ENCODE results near the gene TERT. TPM values are rescaled to one million over a fixed set of nuclear protein-coding genes. Genes with fewer than 3 reads are reported as not detected.
"Not testable (repeated sequence)": the region's sequence is repeated elsewhere in the genome, so short reads cannot be mapped to it uniquely, and the experiment has no call there.

The TERT gene
- total RNA-seq (ENCODE audit: insufficient read depth, low replicate concordance), result not detected

DNA sequence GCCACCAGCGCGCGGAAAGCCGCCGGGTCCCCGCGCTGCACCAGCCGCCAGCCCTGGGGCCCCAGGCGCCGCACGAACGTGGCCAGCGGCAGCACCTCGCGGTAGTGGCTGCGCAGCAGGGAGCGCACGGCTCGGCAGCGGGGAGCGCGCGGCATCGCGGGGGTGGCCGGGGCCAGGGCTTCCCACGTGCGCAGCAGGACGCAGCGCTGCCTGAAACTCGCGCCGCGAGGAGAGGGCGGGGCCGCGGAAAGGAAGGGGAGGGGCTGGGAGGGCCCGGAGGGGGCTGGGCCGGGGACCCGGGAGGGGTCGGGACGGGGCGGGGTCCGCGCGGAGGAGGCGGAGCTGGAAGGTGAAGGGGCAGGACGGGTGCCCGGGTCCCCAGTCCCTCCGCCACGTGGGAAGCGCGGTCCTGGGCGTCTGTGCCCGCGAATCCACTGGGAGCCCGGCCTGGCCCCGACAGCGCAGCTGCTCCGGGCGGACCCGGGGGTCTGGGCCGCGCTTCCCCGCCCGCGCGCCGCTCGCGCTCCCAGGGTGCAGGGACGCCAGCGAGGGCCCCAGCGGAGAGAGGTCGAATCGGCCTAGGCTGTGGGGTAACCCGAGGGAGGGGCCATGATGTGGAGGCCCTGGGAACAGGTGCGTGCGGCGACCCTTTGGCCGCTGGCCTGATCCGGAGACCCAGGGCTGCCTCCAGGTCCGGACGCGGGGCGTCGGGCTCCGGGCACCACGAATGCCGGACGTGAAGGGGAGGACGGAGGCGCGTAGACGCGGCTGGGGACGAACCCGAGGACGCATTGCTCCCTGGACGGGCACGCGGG lies at the start of gene TERT:
TERT (minus strand) TSS at position 234 of the 815 bp plus-strand sequence; CDS start at position 155, 79 bp downstream.
- no peak for DNase-seq (ENCODE audit: low spot score)

DNA sequence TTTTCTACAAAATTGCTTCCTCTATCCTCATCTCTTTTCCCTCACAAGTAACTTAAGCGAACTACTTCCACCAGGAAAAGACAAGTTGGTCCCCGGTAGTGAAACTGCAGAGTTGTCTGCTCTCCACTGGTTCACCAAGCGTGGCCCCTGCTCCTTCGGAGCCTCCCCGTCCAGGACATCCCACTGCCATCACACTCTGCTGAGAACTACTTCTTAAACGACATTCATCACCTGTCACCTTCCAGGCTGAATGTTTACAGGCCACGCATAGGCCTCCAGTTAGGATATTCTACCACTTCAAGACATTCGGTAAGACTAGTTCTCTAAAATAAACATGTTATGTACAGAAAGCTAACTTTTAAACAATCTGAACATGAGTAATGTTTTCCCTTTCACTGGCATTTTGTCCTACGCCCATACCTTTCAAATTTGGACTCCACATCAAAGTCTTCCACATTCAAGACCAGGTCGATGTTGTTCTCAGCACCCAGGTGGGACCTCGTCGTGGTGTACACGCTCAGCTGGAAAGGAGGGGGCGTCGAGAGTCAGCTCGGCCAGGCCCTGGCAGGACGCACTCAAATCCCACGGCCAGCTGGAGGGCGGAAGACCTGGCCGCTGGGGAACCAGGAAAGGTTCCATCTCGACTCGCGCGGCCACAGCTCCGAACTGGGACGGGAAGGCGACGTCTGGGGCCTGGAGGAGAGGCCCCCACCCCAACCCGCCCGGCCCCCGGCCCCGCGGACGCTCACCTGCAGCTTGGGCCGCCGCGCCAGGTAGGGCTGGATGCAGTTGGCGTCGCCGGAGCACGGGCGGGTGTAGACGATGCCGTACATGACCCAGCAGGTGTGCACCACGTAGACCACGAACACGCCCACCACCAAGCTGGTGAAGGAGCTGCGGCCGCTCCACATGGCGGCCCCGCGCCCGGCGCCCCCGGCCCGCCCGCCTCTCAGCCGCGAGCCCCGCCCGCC lies 49.3 kb upstream of the TERT start:
- DNase-seq (ENCODE audit: low spot score), result no peak

GRCh38 chr5:1343315-1343751 lies 48.5 kb upstream of the TERT start:
- DNase-seq (ENCODE audit: low spot score), result no peak

DNA sequence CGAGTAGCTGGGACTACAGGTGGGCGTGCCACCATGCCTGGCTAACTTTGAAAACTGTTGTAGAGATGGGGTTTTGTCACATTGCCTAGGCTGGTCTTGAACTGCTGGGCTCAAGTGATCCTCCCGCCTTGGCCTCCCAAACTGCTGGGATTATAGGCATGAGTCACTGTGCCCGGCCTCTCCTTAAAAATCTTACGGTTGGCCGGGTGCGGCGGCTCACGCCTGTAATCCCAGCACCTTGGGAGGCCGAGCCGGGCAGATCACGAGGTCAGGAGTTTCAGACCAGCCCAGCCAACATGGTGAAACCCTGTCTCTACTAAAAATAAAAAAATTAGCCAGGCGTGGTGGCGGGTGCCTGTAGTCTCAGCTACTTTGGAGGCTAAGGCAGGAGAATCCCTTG lies 47.8 kb upstream of the TERT start:
- DNase-seq (ENCODE audit: low spot score), result not testable (repeated sequence)

GRCh38 chr5:1342268-1342667 lies 47.4 kb upstream of the TERT start:
- DNase-seq (ENCODE audit: low spot score), result no peak

DNA sequence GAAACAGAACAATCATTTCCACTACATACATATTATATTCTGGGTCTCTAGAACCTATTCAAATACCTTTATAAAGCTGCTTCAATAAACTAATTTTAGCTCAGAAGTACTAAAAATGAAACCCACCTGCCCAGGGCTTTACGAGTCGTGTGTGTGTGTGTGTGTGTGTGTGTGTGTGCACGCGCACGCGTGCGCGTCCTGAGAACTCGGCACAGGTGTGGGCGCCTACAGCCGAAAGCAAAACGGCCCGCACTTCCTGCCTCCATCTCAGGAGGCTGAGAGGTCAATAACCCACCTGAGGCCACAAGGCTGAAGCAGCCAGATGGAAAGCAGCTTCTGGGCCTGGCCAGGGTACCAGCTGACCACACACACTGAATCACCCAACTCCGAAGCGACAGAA lies 47.0 kb upstream of the TERT start:
- no peak for DNase-seq (ENCODE audit: low spot score)

DNA sequence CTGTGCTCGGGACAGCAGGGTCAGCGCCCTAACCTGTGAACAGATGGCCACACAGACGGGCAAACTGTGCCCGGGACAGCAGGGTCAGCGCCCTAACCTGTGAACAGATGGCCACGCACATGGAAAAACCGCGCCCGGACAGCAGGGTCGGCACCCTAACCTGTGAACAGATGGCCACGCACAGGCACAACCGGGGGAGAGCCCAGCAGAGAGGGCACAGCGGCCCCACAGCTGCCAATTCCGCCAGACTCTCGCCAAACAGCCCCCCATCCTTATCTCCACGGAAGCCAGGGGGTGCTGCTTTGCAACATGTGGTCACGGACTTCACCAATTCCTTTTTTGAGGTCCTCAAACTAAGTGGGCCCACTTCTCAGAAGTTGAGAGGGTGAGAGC lies 44.9 kb upstream of the TERT start:
- not testable (repeated sequence) for DNase-seq (ENCODE audit: low spot score)

DNA sequence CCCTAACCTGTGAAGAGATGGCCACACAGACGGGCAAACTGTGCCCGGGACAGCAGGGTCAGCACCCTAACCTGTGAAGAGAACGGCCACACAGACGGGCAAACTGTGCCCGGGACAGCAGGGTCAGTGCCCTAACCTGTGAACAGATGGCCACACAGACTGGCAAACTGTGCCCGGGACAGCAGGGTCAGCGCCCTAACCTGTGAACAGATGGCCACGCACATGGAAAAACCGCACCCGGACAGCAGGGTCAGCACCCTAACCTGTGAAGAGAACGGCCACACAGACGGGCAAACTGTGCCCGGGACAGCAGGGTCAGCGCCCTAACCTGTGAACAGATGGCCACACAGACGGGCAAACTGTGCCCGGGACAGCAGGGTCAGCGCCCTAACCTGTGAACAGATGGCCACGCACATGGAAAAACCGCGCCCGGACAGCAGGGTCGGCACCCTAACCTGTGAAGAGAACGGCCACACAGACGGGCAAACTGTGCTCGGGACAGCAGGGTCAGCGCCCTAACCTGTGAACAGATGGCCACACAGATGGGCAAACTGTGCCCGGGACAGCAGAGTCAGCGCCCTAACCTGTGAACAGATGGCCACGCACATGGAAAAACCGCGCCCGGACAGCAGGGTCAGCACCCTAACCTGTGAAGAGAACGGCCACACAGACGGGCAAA lies 44.4 kb upstream of the TERT start:
- not testable (repeated sequence) for DNase-seq (ENCODE audit: low spot score)

- no peak for DNase-seq (ENCODE audit: low spot score)
These were observed 43.7 kb upstream of the TERT start for GRCh38 chr5:1338506-1339070.

DNA sequence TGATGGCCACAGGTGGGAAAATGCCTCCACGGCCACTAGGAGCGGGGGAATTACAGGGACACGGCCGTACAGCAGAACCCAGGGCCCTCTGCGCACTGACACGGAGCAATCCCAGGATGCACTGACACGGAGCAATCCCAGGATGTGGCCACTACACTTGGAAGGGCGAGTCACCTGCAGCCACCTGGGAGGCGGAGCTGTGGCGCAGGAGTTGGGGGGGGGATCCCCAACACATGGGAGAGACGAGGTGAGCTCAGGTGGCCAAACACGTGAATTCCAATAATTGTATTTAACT lies 43.3 kb upstream of the TERT start:
- DNase-seq (ENCODE audit: low spot score), result no peak

DNA sequence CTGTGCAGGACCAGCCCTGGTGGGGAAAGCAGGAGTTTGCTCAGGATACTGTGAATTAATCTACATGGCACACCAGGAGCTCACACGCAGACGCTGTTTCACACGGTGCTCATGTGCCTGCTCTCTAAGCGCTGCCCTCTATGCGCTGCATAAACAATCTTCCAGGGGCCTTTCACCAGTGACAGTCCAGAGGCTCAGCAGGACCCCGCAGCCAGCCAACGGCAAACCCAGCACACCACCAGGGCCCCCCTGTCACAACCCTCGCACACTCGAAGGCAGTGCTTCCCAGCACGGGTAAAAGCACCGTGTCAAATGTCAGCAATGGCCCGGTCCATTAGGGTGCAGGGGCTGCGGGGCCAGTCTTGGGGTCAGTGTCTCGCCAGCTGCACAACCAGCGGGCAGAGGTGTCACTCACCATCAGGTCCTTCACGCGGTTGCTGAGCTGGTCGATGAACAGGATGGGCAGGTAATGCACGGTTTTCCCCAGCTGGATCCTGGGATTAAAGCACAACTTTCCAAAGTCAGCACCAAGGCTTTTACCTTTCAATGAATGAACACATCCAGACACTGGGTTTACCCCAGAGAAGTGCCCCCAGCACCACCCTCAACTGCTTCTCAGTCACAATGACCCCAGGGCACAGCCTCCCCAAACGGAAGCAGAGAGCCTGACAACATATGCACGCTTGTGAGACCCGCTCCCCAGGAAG lies 42.8 kb upstream of the TERT start:
- no peak for DNase-seq (ENCODE audit: low spot score)

DNA sequence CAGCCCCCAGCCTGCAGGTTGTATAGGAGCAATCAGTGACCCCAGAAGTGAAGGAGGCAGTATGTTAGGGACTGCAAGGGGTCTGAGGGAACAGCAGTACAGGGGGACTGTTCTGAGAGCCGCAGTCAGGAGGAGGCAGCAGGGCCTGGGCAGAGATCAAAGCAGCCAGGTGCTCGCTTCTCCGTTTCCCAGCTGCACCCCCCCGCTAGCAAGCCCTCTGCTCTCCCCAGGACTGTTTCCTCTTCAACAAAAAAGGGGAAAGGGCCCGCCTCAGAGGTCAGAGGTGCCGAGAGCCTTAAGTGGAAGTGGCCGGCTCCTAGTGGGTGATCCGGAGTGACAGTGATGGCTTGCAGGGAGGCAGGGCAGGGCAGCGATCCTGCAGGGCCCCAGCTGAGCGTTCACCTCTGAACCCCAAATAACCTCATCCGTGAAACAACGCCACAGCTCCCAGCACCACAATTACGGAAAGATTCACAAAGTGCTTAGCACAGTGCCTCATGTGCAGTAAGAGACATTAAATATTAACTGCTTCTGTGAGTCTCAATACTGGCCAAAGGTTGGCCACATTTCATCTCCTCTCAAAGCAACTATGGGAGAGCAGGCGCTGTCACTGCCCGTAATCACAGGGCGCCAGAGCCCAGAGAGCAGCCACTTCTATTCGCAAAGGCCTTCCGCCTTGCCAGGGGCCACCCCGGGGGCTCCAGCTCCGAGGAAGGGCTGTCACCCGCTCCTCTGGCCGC lies 42.1 kb upstream of the TERT start:
- DNase-seq (ENCODE audit: low spot score), result no peak

GRCh38 chr5:1336106-1336561 lies 41.3 kb upstream of the TERT start:
- DNase-seq (ENCODE audit: low spot score), result no peak

GRCh38 chr5:1335540-1336095 lies 40.8 kb upstream of the TERT start:
- DNase-seq (ENCODE audit: low spot score), result no peak

DNA sequence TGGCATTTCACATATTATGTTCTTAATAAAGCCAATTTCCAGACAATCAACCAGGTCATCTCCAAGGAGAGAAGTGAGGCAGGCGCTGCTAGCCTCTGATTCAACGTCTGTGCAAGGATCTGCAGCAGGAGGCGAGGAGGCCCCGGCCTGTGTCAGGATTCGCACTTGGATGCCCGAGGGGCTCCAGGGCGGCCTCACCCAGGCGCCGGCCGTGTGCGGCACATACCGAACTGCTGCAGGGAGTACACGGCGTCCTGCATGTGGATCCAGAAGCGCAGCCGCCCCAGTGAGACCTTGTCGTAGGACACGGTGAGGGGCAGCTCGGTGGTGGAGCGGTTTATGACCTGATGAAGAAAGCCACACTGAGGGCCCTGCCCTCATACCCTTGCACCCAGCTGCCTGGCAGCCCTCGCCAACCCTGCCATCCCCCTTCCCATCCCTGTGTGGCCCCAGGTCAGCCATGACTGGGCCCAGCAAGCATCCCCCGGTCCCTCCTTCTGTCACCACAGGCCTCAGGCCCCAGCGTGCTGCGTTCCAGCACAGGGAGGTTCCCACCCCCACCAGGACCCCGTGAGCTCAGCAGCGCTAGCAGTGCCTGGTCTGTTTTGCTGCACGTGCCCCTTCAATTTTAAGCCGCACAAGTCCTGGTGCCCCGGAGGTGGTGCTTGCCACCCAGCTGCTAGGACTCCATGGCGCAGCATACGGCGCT lies 40.1 kb upstream of the TERT start:
- no peak for DNase-seq (ENCODE audit: low spot score)

DNA sequence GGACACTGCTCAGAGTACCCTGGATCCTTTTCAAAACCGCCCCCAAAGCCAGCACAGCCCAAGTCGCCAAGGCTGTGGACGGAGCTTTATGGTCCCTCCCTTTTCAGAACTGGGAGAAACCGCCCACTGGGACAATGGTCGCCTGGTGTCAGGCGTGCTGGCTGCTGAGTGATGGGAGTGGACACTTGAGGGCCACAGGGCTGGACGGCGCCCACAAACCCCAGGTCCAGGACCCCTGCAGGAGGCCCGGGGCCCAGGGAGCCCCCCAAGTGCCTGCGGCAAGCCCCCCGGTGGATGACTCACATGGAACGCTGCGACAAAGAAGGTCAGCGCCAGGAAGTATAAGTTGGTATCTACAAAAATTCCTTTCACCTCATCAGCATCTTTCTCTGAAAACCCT lies 39.1 kb upstream of the TERT start:
- DNase-seq (ENCODE audit: low spot score), result no peak

GRCh38 chr5:1333286-1333685 lies 38.4 kb upstream of the TERT start:
- DNase-seq (ENCODE audit: low spot score), result not testable (repeated sequence)

DNA sequence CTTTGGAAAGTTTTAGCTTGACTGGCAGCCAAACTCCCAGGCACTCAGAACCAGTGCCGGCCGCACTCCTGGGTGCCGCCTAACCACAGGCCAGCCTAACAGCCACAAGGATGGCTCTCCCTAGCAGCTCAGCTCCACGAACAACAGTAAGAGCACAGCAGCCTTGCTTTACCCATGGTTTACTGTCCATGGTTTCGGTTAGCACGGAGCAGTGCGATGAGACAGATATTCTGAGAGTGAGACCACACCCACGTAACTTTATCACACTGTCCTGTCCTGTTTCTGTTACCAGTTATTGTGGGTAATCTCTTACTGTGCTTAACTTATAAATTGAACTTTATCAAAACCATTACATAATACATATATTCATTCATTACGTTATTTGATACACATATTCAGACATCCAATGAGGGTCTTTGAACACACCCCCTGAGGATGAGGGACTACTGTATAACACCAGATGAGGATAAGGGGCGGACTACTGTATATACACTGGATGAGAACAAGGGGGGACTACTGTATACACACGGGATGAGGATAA lies 37.7 kb upstream of the TERT start:
- no peak for DNase-seq (ENCODE audit: low spot score)

GRCh38 chr5:1331861-1332405 lies 37.1 kb upstream of the TERT start:
- no peak for DNase-seq (ENCODE audit: low spot score)

Measured in umbilical cord (tissue), 2 donors.